GM18520 (cell line): ENCODE measurements around the gene PEX5L.

Experiments
- ATAC-seq: cut with Tn5 transposase; IDR thresholded peaks from one replicate; pipeline ENCODE4 v1.9.1; 2021; ENCODE audit not compliant: unreplicated experiment

Gene PEX5L

GRCh38 chr3:179957264-179957845 is 79.4 kb downstream of the PEX5L start:
- no peak for ATAC-seq

GRCh38 chr3:179956416-179956830 is 80.3 kb downstream of the PEX5L start:
- peak; percentile 80 for ATAC-seq

DNA sequence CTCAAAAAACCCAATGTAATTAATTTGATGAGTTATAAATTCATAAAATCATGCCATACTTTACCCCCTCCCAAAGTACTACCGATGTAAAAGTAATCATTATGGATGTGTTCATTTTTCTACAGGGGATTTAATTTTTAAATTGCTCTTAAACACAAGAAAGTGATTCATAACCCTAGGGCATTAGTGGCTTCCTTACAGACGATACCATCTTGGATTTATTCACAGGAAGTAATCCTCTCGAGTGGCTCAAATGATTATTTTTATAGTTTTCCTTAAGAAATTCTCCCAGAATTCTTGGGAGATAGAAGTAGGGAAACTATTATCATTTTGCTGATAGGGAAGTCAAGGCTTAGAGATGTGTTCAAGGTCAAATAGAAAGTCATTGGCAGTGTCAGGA is 80.9 kb downstream of the PEX5L start:
- no peak for ATAC-seq

DNA sequence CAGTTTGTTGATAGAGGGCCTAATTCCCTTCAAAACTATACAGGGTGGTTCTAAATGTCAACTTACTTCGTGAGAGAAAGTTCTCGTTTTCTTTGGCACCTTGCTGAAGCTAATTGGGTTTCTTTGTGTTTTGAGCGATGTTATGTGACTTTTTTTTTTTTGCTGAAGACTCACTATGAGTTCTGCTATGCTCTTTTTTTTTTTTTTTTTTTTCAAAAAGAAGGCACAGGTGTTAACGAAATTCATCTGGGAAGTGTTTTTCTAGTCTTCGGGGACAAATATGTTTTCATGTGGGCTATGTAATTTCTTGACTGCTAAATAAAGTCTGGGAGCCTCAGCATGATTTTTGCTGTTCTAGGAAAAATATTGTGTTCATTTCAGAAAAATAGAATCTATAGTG is 81.5 kb downstream of the PEX5L start:
- no peak for ATAC-seq

DNA sequence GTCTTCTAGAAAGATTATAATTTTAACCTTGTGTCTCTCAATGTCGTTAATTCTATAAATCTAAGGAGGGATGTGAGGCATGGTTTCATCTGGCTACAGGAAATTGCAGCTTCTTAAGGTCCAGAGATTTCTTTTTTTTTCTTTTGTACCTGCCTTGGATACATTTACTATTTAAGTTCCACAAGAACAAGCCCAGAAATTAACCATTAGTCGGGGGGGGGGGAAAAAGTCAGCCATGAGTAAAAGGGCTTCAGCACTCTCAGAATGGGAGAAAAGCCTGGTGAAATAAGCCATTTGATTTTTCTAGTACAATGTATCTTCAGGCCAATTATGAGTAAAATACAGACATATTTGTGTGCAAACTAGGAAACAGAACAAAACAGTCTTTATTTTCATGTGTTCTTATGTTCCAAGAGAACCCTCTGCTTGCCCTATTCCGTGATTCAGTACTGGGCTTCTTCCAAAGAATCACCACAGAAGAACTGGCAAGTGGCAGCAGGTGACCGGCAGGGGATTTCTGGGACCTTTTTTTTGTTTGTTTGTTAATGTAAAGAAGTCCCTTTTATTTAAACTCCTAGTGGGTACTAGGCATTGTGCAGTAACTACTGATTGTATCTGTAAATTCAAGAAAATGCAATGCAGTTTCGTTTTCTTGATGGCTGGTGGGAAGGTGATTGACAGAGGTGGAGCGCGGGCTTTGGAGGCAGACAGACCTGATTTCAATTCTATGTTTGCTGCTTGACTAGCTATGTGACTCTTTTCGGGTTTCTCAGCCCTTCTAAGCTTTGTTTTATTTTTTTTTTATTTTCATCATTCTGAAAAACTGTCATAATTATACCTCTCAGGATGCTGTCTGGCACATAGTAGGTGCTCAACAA is 82.5 kb downstream of the PEX5L start:
- ATAC-seq: no peak

GRCh38 chr3:179950840-179951239 is 85.9 kb downstream of the PEX5L start:
- no peak for ATAC-seq

DNA sequence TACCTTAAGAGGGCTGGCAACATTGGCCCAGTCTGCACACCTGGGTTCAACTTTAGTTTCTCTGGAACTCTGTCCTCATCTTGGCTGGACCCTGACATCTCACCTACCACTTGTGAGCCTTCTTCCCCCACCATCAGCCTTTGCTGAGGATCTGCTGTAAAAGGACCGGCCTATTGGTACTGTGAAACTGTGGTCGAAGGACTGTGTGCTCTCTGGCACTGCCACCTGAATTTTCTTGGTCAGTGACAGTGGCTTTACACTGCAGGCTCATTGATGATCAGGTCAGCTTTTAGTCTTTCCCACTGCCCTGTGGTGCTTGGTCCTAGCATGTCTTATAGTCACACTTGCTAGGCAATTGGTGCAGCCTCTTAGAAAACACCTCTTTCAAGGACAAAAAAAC is 86.9 kb downstream of the PEX5L start:
- peak; percentile 15 for ATAC-seq

GRCh38 chr3:179949412-179949811 is 87.3 kb downstream of the PEX5L start:
- peak; percentile 57 for ATAC-seq

DNA sequence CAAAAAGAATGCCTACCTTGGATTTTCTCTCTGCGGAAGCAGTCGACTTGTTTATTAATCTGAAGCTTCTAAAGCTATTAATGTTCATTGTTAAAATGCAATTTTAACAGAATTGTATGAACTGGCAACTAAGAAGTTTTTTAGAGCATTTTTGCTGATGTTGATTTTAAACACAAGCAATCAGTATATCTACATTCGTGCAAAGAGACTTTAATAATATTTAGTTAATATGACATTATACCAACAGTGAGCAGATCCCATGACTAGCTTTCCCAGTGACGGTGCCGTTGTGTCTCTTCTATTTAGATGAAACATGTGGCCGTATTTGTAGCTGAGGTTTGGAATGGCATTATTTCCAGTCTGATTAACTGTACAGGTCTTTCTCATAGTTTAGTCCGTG is 88.0 kb downstream of the PEX5L start:
- ATAC-seq: no peak

- ATAC-seq: no peak
Measured at GRCh38 chr3:179945569-179945968, 91.2 kb downstream of the PEX5L start.

DNA sequence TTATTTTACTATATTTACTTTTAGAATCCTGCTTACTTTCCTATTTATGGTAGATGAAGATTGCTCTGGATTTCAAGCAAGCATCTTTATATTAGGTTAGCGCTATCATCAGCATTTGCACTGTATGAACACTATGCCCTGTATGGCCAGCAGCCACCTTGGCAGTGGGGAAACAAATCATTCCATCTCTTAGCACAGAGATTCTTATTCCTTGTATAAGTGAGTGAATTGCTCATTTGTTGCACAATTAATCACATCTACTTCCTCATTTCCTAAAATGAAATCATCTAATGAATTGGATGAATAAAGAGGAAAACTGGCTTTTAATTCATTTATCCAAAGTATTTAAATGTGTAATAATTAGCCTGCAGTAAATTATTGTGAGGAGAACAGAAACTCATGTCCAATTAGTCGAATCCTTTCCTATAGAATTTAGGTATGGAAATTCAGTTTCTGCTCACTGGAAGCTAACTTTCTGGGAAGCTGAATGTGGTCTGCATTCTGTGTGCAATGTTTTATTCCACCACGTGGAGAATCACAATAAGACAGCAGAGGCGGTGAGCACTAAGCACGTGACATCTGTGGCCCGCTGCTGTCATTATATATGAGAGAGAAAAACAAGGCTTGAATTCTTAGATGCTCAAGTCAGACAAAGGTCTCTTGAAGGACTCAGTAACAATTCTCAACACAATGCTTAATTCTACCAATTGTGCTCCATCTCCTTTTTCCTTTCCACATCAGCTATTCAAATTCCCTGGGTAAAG is 93.4 kb downstream of the PEX5L start:
- peak; percentile 43 for ATAC-seq

- ATAC-seq: no peak
Measured at GRCh38 chr3:179942553-179943075, 94.1 kb downstream of the PEX5L start.

DNA sequence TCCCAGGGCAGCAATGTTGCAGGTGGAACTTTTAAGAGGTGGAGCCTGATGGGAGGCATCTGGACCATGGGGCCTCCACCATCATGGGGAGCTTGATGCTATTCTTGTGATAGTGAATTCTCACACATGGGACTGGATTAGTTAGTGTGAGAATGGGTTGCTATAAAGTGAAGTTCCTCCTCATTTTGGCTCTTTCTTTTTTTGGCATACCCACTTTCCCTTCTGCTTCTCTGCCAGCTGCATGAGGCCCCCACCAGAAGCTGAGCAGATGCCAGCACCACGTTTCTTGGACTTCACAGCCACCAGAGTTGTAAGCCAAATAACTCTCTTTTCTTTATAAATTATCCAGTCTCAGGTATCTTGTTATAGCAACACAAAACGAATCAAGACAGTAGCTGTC is 101.0 kb downstream of the PEX5L start:
- no peak for ATAC-seq

DNA sequence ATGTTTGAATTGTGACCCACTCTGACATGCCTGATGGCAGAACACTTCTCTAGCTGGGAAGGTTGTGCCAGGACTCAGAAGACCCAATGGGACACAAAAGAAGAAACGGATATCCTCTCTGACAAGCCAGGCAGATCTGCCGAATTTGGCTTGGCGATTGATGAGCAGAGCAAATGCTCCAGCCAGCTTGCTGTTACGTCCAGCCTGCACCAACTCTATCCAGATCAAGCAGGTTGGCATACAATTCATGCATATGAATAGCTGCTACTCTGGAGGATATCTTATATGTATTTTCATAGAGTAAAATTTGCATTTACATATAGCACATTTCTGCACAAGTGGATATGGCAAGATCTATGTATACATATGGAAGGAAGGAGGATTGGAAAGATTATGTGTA is 102.8 kb downstream of the PEX5L start:
- ATAC-seq: no peak

GRCh38 chr3:179933080-179933479 is 103.7 kb downstream of the PEX5L start:
- no peak for ATAC-seq

GRCh38 chr3:179932674-179933073 is 104.1 kb downstream of the PEX5L start:
- ATAC-seq: no peak

DNA sequence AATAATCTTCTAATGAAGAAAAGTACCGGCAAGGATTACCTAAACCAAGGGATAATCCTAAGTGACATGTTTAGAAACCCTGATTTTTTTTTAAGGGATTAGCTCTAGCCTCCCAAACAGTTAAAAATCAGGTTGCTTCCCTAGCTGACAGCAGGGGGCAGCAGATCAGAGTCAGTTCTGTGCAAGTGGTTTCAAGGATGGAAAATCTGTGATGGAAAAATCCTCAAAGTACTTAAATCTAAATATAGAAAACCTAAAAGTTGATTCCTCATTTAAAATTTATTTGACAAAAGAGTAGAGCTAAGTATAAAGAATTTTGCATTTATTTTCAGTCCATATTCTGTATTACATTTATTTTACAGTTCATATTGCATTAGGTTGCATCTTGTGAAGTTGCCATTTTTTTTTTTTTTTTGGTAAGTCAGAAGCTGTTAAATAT is 107.6 kb downstream of the PEX5L start:
- no peak for ATAC-seq

DNA sequence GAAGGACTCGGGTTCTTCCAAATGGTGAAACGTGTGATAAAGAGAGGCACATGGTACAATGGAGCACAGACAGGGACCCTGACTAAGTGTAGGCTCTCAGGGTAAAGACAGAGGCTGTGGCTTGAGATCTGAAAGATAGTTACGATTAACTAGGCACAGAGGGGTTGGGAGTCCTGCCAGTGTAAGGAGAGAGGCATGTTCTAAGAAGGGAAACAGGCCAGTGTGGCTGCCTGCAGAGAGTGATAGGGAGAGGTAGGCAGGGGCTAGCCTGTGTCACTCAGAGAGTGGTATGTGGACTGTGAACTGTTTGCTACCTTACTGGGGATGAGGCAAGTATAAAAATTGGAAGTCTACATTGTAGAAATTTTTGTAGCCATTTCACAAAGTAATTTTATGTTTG is 109.5 kb downstream of the PEX5L start:
- no peak for ATAC-seq

GRCh38 chr3:179921951-179922350 is 114.8 kb downstream of the PEX5L start:
- no peak for ATAC-seq

- ATAC-seq: peak; percentile 95
Measured at GRCh38 chr3:179921500-179921899, 115.2 kb downstream of the PEX5L start.

DNA sequence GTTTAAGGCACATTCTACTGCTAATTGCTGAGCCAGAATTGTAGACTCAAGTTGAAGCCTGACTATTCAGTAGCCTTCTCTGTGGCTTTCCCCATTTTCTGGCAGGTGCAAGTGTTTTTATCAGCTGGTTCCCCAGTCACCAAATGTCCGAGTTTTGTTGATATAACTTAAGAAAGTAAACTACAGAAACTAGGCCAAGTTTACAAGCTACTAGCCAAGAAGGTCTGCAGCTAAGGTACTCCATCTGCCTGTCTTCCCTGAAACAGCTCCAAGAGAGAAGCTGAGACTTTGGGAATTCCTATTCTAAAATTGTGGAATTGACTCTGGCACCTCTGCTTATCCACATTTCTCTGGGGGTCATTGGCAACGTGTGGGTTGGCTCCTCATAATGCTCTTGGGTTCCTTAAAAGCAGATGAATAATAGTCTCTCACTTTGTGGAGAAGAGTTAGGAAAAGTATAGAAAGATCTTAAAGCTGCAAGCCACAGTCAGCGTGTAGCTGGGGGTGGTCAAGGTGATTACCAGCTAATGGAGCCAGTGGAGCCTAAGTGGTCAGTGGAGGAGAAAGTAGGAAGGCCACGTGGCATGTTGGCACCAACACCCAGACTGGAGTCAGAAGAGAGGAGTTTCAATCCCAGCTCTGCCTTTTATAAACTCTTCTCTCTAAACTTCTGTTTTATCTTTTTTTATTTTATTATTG is 128.8 kb downstream of the PEX5L start:
- ATAC-seq: no peak
